ENCODE data around the gene EIF6.

- no peak for TF ChIP-seq CTCF (conservative IDR thresholded peaks at IDR 0.05; ENCODE audit: low read depth, low read length)
- TF ChIP-seq EZH2 (IDR thresholded peaks at IDR 0.05; ENCODE audit: borderline replicate concordance, low read depth, low read length, poor library complexity, severe bottlenecking) = no peak
These were observed 12.6 kb upstream of the EIF6 start for GRCh38 chr20:35297155-35297554.
